WTC11 (cell line): ENCODE results near the gene CACNA1E. TPM values are rescaled to one million over a fixed set of nuclear protein-coding genes. Genes with fewer than 3 reads are reported as not detected.

Source experiments
- ATAC-seq: fragments of 200-7000 bp; cut with Tn5 transposase; 2 replicates; pipeline ENCODE4 v1.10.0; 2021; ENCODE audit warnings: mild to moderate bottlenecking, moderate library complexity
- CTCF ChIA-PET: fragments of 300-600 bp; sonication (Branson Sonifier 250); formaldehyde crosslinking; loops from one replicate; lab custom pipeline; 2021; ENCODE audit warnings: antibody characterized with exemption; lab: Charles Lee
- POLR2A ChIA-PET: fragments of 350-600 bp; sonication (Branson Sonifier 250); formaldehyde crosslinking; loops from one replicate; lab custom pipeline; 2021; ENCODE audit warnings: antibody characterized with exemption; lab: Charles Lee
- DNase-seq: peaks from one replicate; pipeline ENCODE4 v3.0.0; 2021; ENCODE audit warnings: low spot score
- H3K27ac Mint-ChIP-seq: 2 replicates; pipeline ENCODE4 v1.8.0; 2021; ENCODE audit warnings: mixed read lengths
- H3K27me3 Mint-ChIP-seq: 2 replicates; pipeline ENCODE4 v1.8.0; 2021; ENCODE audit warnings: low read depth, mild to moderate bottlenecking, moderate library complexity, mixed read lengths
- H3K36me3 Mint-ChIP-seq: 2 replicates; pipeline ENCODE4 v1.8.0; 2021; ENCODE audit warnings: mixed read lengths
- H3K4me1 Mint-ChIP-seq: 2 replicates; pipeline ENCODE4 v1.8.0; 2022; ENCODE audit warnings: mixed read lengths
- H3K4me3 Mint-ChIP-seq: 2 replicates; pipeline ENCODE4 v1.8.0; 2021; ENCODE audit warnings: mild to moderate bottlenecking, moderate library complexity, mixed read lengths
- H3K9me3 Mint-ChIP-seq: 2 replicates; pipeline ENCODE4 v1.8.0; 2021; ENCODE audit warnings: mixed read lengths
- ATF6 ChIP-seq: sonication (generic); formaldehyde crosslinking; IDR thresholded peaks from 2 replicates; pipeline ENCODE4 v1.8.1; 2023; ENCODE audit warnings: mild to moderate bottlenecking, missing genetic modification reagents
- CREB1 ChIP-seq: sonication (generic); formaldehyde crosslinking; IDR thresholded peaks from 2 replicates; pipeline ENCODE4 v1.8.0; 2023; ENCODE audit warnings: mild to moderate bottlenecking, missing genetic modification reagents
- E2F5 ChIP-seq: sonication (generic); formaldehyde crosslinking; IDR thresholded peaks from 2 replicates; pipeline ENCODE4 v1.8.1; 2022; ENCODE audit warnings: mild to moderate bottlenecking, moderate library complexity, missing genetic modification reagents
- FOXJ3 ChIP-seq: sonication (generic); formaldehyde crosslinking; IDR thresholded peaks from 2 replicates; pipeline ENCODE4 v1.9.0; 2021; ENCODE audit warnings: missing genetic modification reagents, mild to moderate bottlenecking, borderline replicate concordance
- HMGXB4 ChIP-seq: sonication (generic); formaldehyde crosslinking; IDR thresholded peaks from 2 replicates; pipeline ENCODE4 v1.8.1; 2023; ENCODE audit warnings: mild to moderate bottlenecking, moderate library complexity, missing genetic modification reagents
- NFATC4 ChIP-seq: fragments of 250-450 bp; sonication (Bioruptor Pico); IDR thresholded peaks from 2 replicates; pipeline ENCODE4 v1.9.0; 2021; ENCODE audit warnings: mild to moderate bottlenecking
- NR2C2 ChIP-seq: sonication (generic); formaldehyde crosslinking; IDR thresholded peaks from 2 replicates; pipeline ENCODE4 v1.8.0; 2022; ENCODE audit warnings: mild to moderate bottlenecking, missing genetic modification reagents
- ZNF396 ChIP-seq: fragments of 250-450 bp; sonication (Bioruptor Pico); IDR thresholded peaks from 2 replicates; pipeline ENCODE4 v1.8.0; 2021; ENCODE audit warnings: mild to moderate bottlenecking, moderate library complexity, borderline replicate concordance
- ZNF532 ChIP-seq: fragments of 250-450 bp; sonication (Bioruptor Pico); IDR thresholded peaks from 2 replicates; pipeline ENCODE4 v1.9.0; 2021; ENCODE audit warnings: mild to moderate bottlenecking, borderline replicate concordance
- total RNA-seq: library from RNA; stranded (reverse); gene quantifications from 3 replicates; pipeline ENCODE4 v1.2.3, GENCODE V29; 2021
- TF ChIP-seq, protein P1 (sequence below): fragments of 200-600 bp; IDR thresholded peaks from 2 replicates; pipeline ENCODE4 v1.8.0; 2022; ENCODE audit warnings: antibody characterized with exemption
- TF ChIP-seq, protein P2 (sequence below): sonication (generic); formaldehyde crosslinking; IDR thresholded peaks from 2 replicates; pipeline ENCODE4 v1.8.0; 2022; ENCODE audit warnings: mild to moderate bottlenecking, missing genetic modification reagents

The CACNA1E gene
- total RNA-seq, 1 experiment from 2014 or later: 0.63 TPM

GRCh38 chr1:181620183-181620582 lies 136.9 kb downstream of the CACNA1E start:
- CTCF ChIA-PET: no interaction called here
- no peak overlapping the region for H3K27ac Mint-ChIP-seq
- POLR2A ChIA-PET: no interaction called here
- H3K36me3 Mint-ChIP-seq: no peaks in the 10 kb centered on the region
- H3K4me1 Mint-ChIP-seq: peaks cover 3% of the 10 kb centered on the region
- TF ChIP-seq ATF6 (CRISPR knock-in tag) (no peak), E2F5 (CRISPR knock-in tag) (no peak), FOXJ3 (no peak), CREB1 (CRISPR knock-in tag) (no peak), HMGXB4 (CRISPR knock-in tag) (no peak), ZNF532 (CRISPR knock-in tag) (no peak), NFATC4 (no peak), ZNF396 (no peak)
- TF ChIP-seq, protein P1, sequence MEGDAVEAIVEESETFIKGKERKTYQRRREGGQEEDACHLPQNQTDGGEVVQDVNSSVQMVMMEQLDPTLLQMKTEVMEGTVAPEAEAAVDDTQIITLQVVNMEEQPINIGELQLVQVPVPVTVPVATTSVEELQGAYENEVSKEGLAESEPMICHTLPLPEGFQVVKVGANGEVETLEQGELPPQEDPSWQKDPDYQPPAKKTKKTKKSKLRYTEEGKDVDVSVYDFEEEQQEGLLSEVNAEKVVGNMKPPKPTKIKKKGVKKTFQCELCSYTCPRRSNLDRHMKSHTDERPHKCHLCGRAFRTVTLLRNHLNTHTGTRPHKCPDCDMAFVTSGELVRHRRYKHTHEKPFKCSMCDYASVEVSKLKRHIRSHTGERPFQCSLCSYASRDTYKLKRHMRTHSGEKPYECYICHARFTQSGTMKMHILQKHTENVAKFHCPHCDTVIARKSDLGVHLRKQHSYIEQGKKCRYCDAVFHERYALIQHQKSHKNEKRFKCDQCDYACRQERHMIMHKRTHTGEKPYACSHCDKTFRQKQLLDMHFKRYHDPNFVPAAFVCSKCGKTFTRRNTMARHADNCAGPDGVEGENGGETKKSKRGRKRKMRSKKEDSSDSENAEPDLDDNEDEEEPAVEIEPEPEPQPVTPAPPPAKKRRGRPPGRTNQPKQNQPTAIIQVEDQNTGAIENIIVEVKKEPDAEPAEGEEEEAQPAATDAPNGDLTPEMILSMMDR: no peak
- no peak overlapping the region for H3K4me3 Mint-ChIP-seq
- no peak for ATAC-seq
- peaks cover 9% of the 10 kb centered on the region for H3K9me3 Mint-ChIP-seq
- no peak for DNase-seq
- no peaks in the 10 kb centered on the region for H3K27me3 Mint-ChIP-seq

- TF ChIP-seq, protein P2, sequence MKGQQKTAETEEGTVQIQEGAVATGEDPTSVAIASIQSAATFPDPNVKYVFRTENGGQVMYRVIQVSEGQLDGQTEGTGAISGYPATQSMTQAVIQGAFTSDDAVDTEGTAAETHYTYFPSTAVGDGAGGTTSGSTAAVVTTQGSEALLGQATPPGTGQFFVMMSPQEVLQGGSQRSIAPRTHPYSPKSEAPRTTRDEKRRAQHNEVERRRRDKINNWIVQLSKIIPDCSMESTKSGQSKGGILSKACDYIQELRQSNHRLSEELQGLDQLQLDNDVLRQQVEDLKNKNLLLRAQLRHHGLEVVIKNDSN: no peak
- no peak for TF ChIP-seq NR2C2 (CRISPR knock-in tag)
- Mint-ChIP-seq H3K4me3 (no peak overlapping the region), H3K27me3 (no peaks in the 10 kb centered on the region), H3K9me3 (peaks cover 6% of the 10 kb centered on the region; the same call in 1 of the 2 replicates), H3K27ac (no peak overlapping the region), H3K4me1 (peaks cover 3% of the 10 kb centered on the region), H3K36me3 (no peaks in the 10 kb centered on the region)
- no peak for DNase-seq
- ChIA-PET CTCF (no interaction called here), POLR2A (no interaction called here)
- ATAC-seq: no peak
Measured at GRCh38 chr1:181623850-181624249, 140.5 kb downstream of the CACNA1E start.
